Thyroid gland (tissue), 4 donors: ENCODE measurements around the gene SMIM10L1.

Experiments
- POLR2A ChIP-seq, 2 donors: fragments of 450-650 bp; IDR thresholded peaks; one replicate each; pipeline ENCODE4 v1.6.1; 2017; ENCODE audit warnings: antibody characterized with exemption in 2 of 2, mild to moderate bottlenecking in 2 of 2, moderate library complexity in 1 of 2
- TF ChIP-seq, protein P1 (sequence below), 6 experiments: fragments of 200-600 bp in 3 of 6; fragments of 450-650 bp in 3 of 6; sonication (generic) in 3 of 6; IDR thresholded peaks; one replicate each; pipeline ENCODE4 v1.5.1; 2016 to 2019; ENCODE audit warnings: antibody characterized with exemption in 6 of 6, mild to moderate bottlenecking in 2 of 6, inconsistent platforms in 1 of 6, moderate library complexity in 1 of 6

- TF ChIP-seq, protein P1, sequence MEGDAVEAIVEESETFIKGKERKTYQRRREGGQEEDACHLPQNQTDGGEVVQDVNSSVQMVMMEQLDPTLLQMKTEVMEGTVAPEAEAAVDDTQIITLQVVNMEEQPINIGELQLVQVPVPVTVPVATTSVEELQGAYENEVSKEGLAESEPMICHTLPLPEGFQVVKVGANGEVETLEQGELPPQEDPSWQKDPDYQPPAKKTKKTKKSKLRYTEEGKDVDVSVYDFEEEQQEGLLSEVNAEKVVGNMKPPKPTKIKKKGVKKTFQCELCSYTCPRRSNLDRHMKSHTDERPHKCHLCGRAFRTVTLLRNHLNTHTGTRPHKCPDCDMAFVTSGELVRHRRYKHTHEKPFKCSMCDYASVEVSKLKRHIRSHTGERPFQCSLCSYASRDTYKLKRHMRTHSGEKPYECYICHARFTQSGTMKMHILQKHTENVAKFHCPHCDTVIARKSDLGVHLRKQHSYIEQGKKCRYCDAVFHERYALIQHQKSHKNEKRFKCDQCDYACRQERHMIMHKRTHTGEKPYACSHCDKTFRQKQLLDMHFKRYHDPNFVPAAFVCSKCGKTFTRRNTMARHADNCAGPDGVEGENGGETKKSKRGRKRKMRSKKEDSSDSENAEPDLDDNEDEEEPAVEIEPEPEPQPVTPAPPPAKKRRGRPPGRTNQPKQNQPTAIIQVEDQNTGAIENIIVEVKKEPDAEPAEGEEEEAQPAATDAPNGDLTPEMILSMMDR (IDR thresholded peaks at IDR 0.05) = no peak
- no peak for TF ChIP-seq POLR2A (IDR thresholded peaks at IDR 0.05)
Observed at GRCh38 chr12:11204173-11204572, 33.2 kb downstream of the SMIM10L1 start.
